GM12873 (cell line): ENCODE results near the gene SMAD4.

Experiments used
- TF ChIP-seq, protein P1 (sequence below): IDR thresholded peaks from 2 replicates; pipeline ENCODE4 v1.5.1; 2012; ENCODE audit warnings: low read depth, mild to moderate bottlenecking, moderate library complexity, low read length, control low read depth; ENCODE audit not compliant: insufficient read depth; ENCODE audit errors: missing control alignments

Gene SMAD4

DNA sequence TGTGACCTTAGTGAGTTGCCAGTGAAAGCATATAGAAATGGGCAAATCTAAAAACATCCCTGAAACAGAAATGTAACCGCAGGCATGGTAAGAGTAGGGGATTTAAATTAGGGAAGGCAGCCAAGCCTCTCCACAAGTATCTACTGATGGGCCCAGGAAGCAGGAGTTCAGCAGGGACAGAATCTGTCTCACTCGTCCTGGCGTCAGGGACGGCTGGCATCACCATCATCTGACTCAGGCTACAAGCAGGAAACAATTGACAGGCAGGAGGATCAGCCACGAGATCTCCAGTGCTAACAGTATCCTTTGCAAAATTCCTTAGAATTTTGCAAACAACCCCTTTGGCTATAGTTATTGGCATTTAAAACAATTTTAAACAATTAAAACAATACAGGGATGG lies 61.3 kb downstream of the SMAD4 start:
- TF ChIP-seq, protein P1, sequence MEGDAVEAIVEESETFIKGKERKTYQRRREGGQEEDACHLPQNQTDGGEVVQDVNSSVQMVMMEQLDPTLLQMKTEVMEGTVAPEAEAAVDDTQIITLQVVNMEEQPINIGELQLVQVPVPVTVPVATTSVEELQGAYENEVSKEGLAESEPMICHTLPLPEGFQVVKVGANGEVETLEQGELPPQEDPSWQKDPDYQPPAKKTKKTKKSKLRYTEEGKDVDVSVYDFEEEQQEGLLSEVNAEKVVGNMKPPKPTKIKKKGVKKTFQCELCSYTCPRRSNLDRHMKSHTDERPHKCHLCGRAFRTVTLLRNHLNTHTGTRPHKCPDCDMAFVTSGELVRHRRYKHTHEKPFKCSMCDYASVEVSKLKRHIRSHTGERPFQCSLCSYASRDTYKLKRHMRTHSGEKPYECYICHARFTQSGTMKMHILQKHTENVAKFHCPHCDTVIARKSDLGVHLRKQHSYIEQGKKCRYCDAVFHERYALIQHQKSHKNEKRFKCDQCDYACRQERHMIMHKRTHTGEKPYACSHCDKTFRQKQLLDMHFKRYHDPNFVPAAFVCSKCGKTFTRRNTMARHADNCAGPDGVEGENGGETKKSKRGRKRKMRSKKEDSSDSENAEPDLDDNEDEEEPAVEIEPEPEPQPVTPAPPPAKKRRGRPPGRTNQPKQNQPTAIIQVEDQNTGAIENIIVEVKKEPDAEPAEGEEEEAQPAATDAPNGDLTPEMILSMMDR = no peak

DNA sequence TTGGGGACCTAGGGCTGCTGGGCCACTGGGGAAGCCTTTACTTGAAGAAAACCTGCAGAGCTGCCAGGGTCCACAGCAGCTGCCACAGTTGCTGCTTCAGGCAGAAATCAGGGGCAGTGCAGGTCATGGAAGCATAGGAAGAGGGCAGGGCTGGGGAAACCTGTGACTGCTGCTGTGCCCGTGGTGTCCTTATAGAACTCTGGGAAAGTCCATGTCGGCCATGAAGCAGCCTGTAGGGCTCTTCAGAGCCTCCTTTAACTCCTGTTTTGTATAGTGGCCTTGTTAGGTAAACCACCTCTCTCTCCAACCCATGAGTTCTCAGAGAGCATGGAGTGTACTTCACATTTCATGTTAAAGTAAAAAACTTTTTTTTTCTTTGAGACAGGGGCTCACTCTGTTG lies 62.1 kb downstream of the SMAD4 start:
- TF ChIP-seq, protein P1 = no peak

DNA sequence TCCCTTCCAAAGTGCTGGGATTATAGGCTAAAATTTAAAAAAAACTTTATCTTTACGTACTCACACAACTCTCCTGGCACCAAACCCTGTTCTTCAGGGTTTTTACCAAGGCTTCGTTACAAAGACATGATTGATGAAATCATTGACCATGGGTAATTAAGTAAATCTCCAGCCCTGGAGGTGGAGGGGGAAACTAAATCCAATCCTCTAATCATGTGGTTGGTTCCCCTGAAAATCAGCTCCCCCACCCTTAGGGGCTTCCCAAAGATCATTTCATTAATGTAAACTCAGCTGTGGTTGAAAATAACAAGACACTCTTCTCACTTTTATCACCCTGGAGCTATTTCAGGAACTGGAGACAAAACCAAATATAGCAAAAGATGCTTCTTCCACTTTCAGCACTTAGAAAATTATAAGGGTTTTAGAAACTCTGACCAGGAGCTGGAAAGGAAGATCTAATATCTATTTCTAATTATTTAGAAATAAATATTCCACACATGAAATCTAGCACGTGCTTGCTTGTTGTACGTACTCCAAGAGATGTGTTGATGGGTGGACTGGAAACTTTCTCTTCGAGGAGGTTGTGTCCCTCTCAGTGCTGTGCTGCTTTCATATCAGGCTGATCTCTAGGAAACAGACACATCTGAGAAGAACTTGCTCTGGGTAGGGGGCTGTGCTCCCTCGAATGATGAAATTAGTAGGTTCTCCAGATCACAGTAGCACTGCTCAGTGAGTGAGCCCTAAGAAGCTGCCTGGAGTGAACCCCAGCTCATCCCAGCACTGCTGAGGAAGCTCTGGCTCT lies 67.2 kb downstream of the SMAD4 start:
- TF ChIP-seq, protein P1 = no peak

DNA sequence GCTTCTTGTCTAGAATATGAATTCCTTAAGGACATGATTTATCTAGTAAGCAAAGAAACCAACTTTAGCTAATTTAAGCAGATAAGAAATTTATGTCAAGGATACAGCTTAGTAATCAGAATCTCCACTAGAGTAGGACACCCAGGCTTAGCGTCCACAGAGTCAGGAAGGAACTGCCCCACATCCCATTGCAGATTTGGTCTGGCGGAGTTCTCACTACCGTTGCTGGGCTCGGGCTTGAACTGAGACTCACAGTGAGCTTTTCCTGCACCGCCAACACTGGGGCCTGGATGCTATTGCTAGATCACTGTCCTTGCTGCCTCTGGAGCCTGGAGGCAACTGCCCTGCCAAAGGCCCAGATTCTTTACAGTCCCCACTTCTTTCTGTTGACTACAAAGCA lies 68.1 kb downstream of the SMAD4 start:
- TF ChIP-seq, protein P1 = no peak

DNA sequence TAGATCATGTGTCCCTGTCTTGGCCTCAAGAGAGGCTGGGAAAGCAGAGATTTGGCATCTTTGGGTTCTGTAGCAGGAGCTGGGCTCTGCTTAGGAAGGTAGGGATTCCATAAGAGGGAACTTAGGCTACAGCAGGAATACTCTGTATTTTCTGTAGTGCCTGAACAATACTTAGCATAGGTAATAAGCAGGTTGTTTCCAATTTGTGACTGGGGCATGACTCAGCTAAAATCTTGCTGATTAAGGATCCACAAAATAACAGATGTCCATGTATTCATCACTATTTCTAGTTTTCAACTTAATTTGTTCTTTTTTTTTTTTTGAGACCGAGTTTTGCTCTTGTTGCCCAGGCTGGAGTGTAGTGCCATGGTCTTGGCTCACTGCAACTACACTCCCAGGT lies 68.5 kb downstream of the SMAD4 start:
- TF ChIP-seq, protein P1 = no peak

DNA sequence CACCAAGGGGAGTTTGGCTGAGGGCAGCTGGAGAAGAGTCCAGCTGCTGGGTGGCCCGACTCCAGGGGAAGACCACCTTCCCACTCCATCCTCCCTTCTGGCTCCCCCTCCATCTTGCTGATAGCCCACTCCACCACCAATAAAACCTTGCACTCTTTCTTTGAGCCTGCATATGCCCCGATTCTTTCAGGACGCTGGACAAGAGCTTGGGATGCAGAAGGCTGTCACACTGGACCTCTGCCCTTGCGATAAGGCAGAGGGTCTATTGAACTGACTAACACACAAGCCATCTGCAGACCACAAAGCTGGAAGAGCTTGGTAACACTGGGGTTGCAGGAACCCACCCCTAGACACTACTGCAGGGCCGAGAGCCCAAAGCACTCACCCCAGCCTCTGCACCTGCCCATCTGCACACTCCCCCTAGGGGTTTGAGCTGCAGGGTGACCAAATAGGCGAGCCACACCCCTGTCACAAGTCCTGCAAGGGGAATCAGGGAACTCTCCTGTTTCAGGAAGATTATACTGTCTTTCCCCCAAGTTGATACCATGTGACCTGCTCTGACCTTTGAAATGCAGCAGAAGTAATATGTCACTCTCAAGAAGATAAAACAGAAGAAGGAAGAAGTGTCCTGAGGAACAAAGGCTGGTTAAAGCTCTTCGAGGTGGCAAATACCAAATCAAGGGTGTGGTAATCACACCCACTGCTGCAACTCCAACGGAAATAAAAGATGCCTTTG lies 70.5 kb downstream of the SMAD4 start:
- TF ChIP-seq, protein P1 = no peak

DNA sequence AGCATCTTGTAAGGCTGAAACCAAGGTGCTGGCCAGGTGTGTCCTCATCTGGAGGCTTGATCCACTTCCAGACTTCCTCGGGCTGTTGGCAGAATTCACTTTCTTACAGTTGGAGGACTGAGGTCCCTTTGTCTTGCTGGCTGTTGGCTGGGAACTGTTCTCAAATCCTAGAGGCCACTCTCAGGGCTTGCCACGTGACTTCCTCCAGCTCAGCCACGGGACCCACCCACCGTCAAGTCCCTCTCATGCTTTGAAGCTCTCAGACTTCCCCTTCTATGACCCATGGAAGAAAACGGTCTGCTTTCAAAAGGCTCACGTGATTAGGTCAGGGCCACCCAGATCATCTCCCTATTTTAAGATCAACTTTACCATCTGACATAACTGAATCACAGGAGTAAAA lies 77.1 kb downstream of the SMAD4 start:
- TF ChIP-seq, protein P1 = no peak
